NCI-H2171 (cell line): Measurements from ENCODE around the gene GHRL.

Experiments used
- DNase-seq: peaks from one replicate; lab custom pipeline; 2025; lab: John Stamatoyannopoulos, UW

GHRL gene, protein sequence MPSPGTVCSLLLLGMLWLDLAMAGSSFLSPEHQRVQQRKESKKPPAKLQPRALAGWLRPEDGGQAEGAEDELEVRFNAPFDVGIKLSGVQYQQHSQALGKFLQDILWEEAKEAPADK

DNA sequence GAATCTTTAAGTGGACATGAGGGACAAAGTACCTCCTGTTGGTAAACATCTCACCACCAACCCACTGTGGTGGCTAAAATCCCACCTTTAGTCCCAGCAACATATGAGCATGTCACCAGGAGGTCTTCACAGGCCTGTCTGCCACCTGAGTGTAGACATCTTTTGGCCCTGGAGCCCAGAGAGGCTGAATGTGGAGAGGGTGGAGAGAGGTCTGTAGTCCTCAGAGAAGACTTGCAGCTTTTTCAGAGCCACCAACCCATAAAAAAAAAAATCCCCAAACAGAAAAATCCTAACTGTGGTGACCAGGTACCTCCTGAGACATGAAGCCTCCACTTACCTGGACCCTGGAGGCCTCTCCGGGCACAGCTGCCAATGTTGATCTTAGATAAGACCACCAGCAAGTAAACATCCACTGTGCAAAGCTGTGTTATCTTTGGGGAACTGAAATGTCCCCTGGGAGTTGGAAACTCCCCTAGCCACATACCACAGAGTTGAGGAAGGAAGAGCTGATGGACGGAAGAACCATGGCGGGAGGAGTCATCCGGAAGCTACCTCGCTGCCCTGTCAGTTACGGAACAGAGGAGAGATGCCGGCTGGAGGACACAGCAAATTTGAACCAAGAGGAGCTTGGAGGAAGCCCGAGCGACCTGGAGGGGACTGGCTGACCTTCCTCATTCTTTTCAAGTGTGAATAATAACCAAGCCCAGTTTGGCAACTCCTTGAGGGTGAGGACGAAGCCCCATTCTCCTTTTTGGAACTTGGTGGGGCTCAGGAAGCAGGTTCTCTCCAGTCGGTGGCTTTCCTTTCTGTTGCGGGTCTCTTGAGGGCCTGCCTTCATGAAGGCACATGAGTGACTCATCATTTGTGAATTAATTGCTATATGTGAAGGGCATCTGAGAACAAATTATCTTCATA, at the start of gene GHRL:
TSS of gene GHRL (minus strand) at position 443 of the 915 bp plus-strand sequence. CDS start 2,767 bp downstream, outside the sequence.
- DNase-seq, result no peak

DNA sequence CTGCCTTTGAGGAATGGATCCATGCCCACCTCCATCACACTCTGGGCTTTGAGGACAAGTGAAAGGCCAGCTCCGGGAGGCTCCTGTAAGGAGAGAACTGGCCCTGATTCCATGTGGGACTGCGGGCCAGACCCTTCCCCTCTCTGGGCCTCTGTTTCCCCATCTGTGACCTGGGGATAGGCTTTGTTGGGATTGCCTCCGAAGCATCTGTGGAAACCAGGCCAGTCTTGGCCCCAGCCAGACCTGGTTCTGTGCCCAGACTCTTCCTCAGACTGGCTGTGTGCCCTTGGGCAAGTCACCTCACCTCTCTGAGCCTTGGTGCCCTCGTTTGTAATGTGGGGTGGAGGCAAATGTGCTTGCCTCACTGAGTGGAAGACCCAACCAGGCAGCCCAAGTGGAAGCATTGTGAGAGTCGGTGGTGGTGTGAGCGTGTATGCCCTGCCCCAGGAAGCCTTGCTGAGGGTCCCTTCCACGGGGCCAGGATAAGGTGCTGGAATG, 49.2 kb upstream of the GHRL start:
- no peak for DNase-seq

DNA sequence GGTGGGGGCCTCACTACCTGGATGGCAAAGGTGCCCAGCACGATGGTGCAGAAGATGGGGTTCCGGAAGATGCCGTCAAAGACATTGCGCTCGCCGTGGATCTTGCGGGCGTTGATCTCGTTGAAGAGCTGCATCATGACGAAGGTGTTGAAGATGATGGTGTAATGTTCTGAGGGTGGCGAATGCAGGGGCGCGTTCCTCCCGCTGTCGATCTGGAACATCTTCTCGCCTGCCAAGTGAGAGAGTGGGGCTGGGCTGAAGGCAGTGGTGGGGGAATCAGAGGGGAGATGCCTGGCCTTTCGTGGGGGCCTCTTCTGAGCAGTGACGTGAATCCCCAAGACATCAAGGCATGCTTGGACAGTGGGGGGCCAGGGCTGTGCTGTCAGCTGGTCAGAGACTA, 47.7 kb upstream of the GHRL start:
- DNase-seq, result no peak

DNA sequence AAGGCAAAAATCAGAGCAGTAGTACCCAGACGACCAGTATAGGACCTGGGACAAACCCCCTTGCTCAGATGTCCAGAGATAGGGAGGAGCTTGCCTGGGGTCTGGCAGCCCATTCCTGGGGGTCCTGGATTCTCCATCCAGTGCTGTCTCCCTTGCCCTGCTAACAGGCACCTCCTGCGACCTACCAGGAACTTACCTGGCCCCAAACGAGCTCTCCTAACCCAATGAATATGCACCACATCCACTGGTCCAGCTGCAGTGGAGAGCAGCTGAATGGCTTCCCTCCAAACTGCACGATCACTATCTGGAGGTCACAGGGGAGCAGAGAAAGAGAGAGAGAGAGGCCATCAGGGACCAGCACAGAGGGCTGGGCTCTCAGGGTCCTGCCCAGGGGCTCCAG, 47.3 kb upstream of the GHRL start:
- DNase-seq, result no peak

DNA sequence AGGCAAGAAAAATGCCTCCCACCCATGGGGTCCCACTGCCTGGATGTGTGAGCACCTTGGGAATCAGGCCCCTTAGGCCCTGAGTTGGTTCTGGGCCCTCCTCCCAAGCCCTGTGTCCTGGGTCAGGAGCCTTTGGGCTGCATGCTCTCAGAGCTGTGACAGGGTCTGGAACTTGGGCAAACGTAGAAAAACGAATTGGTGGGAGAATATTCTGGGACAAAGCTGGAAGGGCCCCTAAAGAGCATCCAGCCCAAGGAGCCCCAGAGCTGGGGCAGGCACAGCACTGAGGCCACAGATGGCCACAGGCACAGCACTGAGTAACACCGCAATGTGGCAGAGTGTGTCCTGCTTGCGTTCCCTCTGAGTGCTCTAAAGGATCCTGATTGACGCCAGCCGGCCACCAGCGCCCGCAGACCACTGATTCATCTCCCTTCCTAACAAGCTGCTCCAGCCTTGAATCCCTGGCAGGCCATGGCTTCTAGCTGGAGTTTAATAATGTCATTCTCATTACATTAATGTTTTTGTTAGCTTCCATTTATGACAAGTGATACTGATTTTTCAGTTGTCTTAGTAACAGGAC, 46.7 kb upstream of the GHRL start:
- DNase-seq, result no peak

DNA sequence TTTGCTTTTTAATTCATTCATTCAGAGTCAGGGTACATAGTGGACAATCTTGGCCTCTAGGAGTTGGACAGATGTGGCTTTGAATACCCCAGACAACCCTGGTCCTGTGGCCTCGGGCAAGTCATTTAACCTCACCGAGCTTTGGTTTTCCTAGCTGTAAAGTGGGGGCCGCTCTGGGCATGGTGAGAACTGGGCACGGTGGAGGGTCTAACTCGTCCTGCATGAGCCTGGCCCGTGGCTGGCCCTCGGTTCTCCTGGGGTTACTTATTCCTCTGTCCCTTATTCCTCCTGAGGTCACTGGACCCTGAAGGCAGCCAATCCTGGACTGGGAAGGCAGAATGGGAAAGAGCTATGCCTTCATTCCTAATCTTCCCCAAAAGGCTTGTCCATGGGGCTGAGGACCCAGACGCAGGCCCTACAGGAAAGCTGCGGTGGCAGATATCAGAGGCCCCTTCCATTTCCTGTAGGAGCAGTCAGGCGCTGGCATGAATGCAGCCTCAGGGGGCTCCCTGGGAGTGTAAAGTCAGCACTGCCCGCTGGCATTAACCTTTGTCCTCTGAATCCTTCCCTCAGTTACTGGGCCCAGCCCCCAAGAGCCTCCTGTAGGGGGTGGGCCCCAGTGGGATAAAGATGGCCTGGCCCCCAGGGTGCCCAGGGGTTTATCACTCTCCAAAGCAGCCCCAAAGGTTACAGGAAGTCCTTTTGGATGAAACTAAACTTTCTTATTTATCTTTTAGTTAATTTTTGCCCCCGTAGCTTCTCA, 46.0 kb upstream of the GHRL start:
- DNase-seq, result no peak

DNA sequence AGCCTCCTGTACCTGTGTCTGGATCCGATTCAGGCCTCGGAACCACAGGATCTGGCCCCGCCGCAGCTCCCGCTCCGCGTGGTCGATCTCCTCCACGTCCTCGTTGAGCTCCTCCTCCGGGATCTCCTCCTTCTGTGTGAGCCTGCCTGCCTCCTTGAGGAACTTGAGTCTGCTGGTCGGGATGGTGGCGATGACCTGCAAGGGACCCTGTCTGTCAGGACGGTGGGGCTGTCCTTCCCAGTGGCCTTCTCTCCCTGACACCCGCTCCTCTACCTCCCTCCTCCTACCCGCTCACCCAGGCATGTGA, 45.4 kb upstream of the GHRL start:
- no peak for DNase-seq

DNA sequence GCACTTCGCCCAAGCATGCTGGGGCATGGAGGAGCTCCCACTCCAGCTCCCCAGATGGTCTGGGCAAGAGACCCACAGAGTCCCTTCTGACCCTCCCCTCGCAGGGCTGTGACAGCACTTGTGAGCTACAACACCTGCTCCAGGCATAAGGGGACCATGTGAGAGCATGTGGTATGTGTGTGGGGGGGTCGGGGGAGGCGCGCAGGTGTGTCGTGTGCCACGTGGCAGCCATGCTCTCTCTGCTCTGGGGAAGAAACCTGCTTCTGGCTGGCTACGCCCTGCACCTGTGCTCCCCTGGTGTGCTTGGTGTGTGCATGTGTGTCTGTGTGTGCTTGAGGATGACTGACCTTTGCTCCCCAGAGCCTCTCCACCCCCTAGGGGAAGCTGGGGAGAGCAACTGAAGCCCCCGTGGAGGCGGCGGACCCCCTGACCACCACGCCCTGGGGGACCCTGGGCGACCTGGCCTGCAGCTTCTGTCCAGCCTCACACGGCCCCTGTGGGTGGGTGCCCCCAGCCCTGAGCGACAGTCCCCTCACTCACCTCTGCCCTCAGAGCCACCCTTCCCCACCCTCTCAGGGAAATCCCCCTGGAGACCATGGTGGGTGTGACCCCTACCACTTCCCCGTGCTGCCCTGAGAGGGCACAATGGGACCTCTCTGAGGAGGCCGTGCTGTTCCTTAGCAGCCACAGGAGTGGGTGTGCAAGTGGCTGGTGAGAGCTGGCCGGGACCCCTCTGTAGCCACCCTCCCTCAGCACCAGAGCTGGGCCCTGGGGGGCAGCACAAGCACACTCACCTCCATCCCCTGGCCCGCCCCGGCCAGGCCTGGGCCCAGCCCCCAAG, 44.8 kb upstream of the GHRL start:
- peak; percentile 86 for DNase-seq

DNA sequence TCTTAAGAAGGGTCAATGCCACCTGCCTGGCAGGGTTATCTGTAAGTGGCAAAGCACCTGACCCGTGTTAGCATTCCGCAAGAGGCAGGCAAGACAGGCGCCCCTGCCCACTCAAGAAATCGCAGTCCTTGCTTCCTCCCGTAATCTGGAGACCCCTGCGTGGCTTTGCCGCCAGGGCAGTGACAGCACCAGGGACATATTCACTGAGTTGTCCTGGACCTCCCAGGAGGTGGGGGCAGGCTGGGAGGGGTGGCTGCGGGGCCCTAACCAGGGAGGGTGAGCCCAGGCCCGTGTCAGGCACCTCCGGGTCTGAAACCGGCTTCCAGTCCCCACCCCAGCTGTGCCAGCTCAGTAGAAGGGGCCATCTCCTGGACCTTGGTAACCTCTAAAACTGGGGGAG, 44.0 kb upstream of the GHRL start:
- DNase-seq, result no peak

DNA sequence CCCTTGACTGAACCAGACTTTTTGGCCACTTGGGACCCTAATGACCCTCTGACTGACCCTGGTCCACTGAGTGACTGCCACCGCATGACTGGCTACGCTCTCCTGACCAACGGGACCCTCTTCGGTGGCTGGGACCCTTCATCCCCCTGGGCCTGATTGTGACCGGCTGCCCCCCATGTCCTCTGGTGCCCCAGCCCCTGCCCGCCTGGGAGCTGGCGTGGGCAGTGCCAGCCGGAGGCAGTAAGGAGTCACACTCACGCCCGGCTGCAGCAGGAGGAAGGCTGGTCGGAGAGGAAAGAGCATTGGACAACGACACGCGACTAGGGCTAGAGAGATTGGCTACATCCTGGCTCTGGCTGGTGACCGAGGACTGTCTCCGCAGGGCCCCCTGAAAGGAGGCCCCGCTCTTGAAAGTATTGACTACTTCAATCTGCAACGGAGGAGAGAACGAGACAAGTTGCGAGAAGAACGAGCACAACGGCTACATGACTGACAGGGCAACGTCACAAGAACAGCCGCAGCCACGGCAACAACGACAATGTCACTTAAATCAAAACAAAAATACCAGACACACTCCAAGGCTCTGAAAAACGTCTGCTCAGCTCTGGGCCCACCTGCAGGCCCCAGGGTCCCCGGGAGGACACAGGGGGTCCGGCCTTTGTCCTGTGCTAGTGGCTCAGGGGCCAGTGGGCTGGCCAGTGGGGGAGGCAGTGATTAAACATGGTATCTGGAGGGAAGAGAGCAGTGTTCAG, 43.3 kb upstream of the GHRL start:
- DNase-seq, result no peak

DNA sequence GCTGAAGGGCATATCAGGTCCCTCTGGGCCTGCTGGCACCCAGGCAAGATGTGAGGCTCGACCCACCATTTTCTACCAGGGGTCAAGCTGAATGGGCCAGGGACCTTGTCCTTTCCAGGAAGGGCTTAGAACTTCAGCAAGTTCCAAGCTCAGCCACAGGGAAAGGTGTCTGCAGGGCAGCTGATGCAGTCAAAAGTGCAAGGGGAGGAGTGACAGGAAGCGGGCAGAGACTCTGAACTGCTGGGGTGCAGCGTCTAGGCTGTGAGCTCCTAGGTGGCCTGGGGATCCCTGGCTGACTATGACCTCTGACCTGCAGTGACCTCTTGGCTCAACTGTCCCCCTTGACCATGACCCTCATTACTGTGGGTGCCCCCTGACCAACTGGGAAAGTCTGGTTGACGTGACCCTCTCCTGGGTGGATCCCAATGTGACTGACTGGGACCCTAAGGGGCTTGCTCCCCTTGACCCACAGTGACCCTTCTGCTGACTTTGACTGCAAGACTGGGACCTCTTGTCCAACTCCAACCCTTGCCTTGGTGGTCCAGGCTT, 42.5 kb upstream of the GHRL start:
- DNase-seq, result no peak

DNA sequence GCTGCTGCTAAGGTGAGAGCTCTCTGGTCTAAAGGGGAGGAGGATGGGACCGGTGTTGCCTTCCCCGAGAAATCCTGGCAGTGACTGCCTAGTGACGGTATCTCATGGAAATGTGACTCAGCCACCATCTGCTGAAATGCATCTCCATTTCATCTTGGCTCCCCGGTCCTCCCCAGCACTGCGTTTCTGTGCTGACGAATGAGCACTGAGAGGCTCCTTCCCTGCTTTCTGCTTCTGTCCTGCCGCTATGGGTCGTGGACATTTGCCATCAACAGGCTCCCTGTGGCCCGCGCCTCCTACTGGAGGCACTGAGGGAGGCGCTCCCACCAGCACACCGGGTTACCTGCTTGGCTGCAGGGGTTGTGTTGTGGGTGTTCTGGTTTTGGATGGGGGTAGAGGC, 41.7 kb upstream of the GHRL start:
- DNase-seq, result no peak

DNA sequence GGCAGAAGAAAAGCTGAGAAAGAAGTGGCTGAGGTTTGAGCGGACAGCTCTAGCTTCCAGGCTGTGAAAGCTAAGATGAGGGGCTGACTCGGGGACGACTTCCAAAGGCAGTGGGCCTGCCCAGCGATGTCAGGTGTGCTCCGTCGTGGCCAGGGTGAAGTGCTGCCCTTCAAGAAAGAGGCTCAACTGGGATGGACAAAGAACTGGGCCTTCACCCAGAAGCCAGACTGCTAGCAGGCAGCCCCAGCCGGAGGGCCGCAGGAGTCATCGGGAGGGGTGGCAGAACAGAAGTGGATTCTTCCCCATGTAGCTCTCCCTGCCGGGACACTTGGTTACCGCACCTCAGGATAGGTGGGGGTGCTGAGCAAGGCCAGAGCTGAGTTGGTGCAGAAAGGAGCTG, 41.3 kb upstream of the GHRL start:
- no peak for DNase-seq

DNA sequence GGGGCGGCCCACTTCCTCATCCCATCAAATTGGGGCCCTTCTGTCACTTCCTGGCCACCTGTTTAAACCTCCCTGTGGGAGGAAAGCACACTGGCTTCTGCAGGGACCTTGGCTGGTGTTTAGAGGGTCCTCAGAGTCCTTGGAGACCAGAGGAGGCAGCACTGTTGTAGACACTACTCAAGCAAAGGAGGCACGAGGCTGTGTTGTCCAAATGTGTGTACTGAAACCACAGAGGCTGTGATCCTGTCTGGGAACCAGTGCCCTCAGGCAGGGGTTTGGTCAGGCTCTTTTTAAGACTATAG, 40.6 kb upstream of the GHRL start:
- no peak for DNase-seq

DNA sequence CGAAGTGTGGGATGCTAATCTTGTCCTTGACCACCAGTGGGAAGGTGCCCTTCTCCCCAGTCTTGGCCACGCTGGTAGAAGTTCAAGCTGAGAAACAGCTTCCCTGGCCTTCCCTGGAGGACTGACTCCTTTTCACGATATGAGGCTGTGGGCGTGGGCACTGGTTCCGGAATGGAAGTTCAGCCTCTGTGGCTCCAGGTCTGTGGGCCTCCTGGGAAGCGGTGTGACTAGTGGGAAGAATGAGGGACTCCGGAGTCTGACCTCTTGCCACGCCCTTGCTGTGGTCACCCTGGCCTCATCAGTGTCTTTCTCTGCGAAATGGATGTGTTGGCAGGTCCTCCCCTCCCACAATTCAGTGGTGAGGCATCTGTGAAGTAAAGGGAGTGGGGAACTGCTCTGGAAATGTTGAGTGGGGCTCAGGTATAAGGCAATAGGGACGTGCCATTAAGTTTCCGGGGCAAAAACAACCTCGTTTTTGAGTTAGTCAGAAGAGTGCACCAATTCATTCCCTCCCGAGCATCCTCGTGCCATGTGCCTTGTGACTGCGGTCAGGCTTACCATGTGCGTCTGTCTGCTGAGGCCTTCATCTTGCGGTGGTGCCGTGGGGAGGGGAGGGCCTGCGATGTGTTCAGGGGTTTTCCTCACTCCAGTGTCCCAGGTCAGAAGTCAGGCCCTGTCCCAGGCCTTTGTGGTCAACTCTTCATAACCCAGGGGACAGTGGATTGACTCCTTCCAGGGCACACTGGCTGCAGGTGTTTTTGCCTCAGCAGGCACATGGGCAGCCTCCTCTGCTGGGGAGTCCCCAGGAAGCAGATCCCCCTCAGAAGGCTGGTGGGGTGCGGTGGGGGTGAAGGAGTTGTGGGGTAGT, 40.0 kb upstream of the GHRL start:
- no peak for DNase-seq

DNA sequence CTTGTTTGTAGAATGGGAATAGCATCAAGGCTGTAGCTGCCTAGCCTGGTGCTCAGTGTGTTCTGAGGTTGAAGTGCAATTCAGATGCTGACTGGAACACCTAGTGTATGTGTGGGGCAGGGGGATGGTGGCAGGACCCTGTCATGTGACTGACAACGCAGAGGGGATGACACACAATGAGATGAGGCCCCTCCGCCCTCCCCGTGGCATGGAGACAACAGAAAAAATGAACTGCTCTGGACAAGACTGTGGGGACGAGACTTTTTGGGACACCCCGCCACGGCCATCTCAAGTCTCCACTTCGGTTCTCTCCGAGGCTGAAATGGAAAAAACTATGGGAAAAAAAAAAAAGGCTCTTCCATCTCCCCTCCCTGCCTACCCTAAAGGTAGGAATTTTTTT, 38.6 kb upstream of the GHRL start:
- no peak for DNase-seq

DNA sequence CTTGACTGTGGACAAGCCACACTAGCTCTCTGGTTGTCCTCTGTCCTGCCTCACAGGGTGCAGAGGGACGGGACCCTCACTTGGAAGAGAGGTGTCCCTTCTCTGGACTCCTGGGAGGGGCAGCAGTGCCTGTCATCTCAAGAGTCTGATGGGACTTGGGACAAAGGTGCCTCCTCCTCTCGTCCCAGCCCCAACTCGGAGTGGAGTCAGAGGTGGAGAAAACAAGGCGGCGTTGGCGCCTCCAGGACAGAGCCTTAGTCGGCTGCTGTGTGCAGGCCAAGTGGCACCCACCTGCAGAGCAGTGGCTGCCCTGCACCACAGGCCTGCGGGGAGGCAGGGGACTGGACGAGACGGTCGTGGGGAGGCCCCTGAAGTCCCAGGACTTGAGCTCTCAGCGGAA, 37.6 kb upstream of the GHRL start:
- DNase-seq, result no peak

DNA sequence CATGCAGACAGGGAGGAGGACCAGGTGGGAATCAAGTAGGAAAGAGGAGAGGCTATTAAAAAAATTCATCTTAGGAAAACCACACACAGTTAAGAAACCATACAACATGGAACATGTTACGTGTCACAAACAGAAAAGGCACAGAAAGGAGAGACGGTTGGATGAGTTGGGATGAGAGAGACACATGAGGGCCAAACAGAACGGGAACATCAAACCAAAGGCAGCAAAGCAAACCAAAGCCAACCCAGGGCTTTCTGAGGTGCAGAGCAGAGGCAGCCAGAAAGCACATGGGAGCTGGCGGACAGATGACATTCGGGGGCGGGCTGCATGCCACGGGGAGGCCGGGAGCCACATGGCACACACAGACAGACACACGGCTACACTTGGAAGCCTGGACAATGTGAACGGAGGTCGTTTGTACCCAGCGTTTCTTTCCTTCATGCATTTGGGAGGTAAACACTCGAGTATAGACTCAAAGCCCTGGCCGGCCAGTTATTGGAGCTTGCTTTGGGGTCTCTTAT, 36.8 kb upstream of the GHRL start:
- DNase-seq, result no peak

DNA sequence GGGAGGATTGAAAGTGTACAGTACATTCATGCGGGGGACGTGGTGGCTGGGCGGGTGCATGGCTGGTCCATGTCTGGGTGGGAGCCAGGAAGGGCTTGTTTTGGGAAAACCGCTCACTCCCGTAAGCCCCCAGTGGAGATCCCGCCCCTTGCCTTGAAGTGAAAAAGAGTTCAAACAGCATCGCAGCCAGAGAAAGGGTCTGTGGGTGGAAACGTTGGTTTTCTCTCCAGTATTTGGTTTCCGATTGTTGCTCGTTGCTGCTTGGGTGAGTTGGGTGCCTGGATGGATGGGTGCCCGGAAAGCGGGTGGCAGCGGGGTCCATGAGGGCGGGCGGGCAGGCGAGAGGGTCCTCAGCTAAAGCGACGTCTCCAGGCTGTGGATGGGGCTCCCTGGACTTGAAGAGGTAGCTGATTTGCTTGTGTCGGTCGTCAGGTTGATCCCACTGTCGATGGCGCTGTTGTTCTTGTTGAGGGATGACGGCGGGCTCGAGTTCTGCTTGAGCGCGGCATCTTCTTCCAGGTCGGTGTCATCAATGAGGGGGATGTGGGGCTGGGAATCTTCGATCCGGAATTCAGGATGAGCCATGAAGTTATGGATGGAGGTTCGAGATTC, 35.8 kb upstream of the GHRL start:
- no peak for DNase-seq
